Ishikawa (cell line): Measurements from ENCODE around the gene NFATC1.

Experiments used
- CEBPB ChIP-seq: IDR thresholded peaks from 2 replicates; pipeline ENCODE4 v1.6.1; 2012
- CREB1 ChIP-seq: IDR thresholded peaks from 2 replicates; pipeline ENCODE4 v1.6.1; 2012; ENCODE audit warnings: low read depth
- EGR1 ChIP-seq: IDR thresholded peaks from 2 replicates; pipeline ENCODE4 v1.6.1; 2012
- EP300 ChIP-seq: IDR thresholded peaks from 2 replicates; pipeline ENCODE4 v1.6.1; 2012; ENCODE audit warnings: borderline replicate concordance
- FOXM1 ChIP-seq: IDR thresholded peaks from 2 replicates; pipeline ENCODE4 v1.6.1; 2012; ENCODE audit warnings: low read depth, borderline replicate concordance
- RAD21 ChIP-seq: IDR thresholded peaks from 2 replicates; pipeline ENCODE4 v1.6.1; 2012; ENCODE audit warnings: low read depth
- TAF1 ChIP-seq: IDR thresholded peaks from 2 replicates; pipeline ENCODE4 v1.6.1; 2012; ENCODE audit warnings: low read depth, mild to moderate bottlenecking
- TCF12 ChIP-seq: IDR thresholded peaks from 2 replicates; pipeline ENCODE4 v1.6.1; 2012; ENCODE audit warnings: low read depth
- YY1 ChIP-seq: IDR thresholded peaks from 2 replicates; pipeline ENCODE4 v1.6.1; 2012; ENCODE audit warnings: low read depth
- ZBTB7A ChIP-seq: IDR thresholded peaks from 2 replicates; pipeline ENCODE4 v1.6.1; 2012; ENCODE audit warnings: low read depth
- TF ChIP-seq, protein P1 (sequence below): IDR thresholded peaks from 2 replicates; pipeline ENCODE4 v1.6.1; 2012
- TF ChIP-seq, protein P2 (sequence below): IDR thresholded peaks from 2 replicates; pipeline ENCODE4 v1.6.1; 2012; ENCODE audit warnings: low read depth, mild to moderate bottlenecking

DNA sequence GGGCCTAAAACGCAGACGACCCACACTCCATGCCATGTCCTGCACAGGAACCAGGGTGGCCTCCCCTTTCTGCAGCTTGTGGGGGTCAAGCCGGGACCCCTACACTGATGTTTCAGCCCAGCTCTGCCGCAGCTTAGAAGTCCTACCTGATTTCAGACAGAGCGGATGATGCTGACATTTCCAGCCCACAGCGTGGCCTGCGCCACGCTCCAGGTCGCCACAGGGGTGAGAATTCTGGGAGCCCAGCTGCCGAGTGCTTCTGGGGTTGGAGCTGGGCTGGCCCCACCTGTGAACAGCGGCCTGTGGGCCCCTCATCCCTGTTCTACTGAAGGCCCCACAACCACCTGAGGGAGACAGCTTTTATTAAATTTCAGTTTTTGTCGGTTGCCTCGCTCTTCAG is 77.2 kb downstream of the NFATC1 start:
- TF ChIP-seq, protein P1, sequence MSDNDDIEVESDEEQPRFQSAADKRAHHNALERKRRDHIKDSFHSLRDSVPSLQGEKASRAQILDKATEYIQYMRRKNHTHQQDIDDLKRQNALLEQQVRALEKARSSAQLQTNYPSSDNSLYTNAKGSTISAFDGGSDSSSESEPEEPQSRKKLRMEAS, result no peak
- TF ChIP-seq CEBPB (no peak), RAD21 (no peak), TAF1 (no peak), EP300 (no peak), FOXM1 (no peak), TCF12 (no peak), YY1 (no peak), EGR1 (no peak), CREB1 (no peak), ZBTB7A (no peak)
- TF ChIP-seq, protein P2, sequence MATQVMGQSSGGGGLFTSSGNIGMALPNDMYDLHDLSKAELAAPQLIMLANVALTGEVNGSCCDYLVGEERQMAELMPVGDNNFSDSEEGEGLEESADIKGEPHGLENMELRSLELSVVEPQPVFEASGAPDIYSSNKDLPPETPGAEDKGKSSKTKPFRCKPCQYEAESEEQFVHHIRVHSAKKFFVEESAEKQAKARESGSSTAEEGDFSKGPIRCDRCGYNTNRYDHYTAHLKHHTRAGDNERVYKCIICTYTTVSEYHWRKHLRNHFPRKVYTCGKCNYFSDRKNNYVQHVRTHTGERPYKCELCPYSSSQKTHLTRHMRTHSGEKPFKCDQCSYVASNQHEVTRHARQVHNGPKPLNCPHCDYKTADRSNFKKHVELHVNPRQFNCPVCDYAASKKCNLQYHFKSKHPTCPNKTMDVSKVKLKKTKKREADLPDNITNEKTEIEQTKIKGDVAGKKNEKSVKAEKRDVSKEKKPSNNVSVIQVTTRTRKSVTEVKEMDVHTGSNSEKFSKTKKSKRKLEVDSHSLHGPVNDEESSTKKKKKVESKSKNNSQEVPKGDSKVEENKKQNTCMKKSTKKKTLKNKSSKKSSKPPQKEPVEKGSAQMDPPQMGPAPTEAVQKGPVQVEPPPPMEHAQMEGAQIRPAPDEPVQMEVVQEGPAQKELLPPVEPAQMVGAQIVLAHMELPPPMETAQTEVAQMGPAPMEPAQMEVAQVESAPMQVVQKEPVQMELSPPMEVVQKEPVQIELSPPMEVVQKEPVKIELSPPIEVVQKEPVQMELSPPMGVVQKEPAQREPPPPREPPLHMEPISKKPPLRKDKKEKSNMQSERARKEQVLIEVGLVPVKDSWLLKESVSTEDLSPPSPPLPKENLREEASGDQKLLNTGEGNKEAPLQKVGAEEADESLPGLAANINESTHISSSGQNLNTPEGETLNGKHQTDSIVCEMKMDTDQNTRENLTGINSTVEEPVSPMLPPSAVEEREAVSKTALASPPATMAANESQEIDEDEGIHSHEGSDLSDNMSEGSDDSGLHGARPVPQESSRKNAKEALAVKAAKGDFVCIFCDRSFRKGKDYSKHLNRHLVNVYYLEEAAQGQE, result no peak
